NB4 (cell line): ENCODE measurements around the gene DAD1.

Experiments
- POLR2A ChIP-seq: IDR thresholded peaks from 2 replicates; pipeline ENCODE4 v1.6.1; 2011; ENCODE audit warnings: mild to moderate bottlenecking; ENCODE audit not compliant: insufficient read length; ENCODE audit errors: extremely low read depth
- TF ChIP-seq, protein P1 (sequence below): IDR thresholded peaks from one replicate; pipeline ENCODE4 v1.5.1; 2012; ENCODE audit warnings: low read depth, low read length
- TF ChIP-seq, protein P2 (sequence below): IDR thresholded peaks from 2 replicates; pipeline ENCODE4 v1.6.1; 2011; ENCODE audit warnings: low read depth, low read length

DNA sequence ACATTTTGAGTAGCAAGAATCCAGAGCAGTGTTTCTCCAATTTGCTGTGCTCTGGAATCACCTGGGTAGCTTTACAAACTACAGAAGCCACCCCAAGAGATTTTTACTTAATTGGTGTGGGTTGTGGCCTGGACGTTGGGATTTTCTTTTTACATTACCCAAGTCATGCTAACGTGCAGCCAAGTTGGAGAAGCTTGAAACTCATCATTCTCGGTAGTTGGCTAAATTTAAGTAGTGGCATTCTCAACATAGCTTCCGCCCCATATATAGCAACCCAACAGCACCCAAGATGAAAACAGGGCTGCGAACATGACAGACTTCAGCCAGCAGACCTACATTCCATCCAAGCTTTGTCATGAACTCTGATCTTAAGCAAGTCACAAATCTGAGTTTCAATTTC is 25.0 kb downstream of the DAD1 start:
- TF ChIP-seq, protein P1, sequence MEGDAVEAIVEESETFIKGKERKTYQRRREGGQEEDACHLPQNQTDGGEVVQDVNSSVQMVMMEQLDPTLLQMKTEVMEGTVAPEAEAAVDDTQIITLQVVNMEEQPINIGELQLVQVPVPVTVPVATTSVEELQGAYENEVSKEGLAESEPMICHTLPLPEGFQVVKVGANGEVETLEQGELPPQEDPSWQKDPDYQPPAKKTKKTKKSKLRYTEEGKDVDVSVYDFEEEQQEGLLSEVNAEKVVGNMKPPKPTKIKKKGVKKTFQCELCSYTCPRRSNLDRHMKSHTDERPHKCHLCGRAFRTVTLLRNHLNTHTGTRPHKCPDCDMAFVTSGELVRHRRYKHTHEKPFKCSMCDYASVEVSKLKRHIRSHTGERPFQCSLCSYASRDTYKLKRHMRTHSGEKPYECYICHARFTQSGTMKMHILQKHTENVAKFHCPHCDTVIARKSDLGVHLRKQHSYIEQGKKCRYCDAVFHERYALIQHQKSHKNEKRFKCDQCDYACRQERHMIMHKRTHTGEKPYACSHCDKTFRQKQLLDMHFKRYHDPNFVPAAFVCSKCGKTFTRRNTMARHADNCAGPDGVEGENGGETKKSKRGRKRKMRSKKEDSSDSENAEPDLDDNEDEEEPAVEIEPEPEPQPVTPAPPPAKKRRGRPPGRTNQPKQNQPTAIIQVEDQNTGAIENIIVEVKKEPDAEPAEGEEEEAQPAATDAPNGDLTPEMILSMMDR = no peak
- no peak for TF ChIP-seq POLR2A
- TF ChIP-seq, protein P2, sequence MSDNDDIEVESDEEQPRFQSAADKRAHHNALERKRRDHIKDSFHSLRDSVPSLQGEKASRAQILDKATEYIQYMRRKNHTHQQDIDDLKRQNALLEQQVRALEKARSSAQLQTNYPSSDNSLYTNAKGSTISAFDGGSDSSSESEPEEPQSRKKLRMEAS = no peak
